HFFc6 (cell line): ENCODE measurements around the gene PLPP7. TPM values are rescaled to one million over a fixed set of nuclear protein-coding genes. Genes with fewer than 3 reads are reported as not detected.

Experiments used
- DNase-seq: peaks from one replicate; pipeline ENCODE4 v3.0.0-alpha.2; 2018
- H3K27ac Mint-ChIP-seq: 2 replicates; pipeline ENCODE4 v1.8.0; 2020; ENCODE audit warnings: mild to moderate bottlenecking, mixed read lengths
- H3K27me3 Mint-ChIP-seq: 2 replicates; pipeline ENCODE4 v1.8.0; 2021; ENCODE audit warnings: mild to moderate bottlenecking, moderate library complexity, mixed read lengths; ENCODE audit not compliant: insufficient read depth
- H3K36me3 Mint-ChIP-seq: 2 replicates; pipeline ENCODE4 v1.8.0; 2021; ENCODE audit warnings: low read depth, mixed read lengths
- H3K4me1 Mint-ChIP-seq: 2 replicates; pipeline ENCODE4 v1.8.0; 2020; ENCODE audit warnings: low read depth, mixed read lengths
- H3K4me3 Mint-ChIP-seq: 2 replicates; pipeline ENCODE4 v1.8.0; 2020; ENCODE audit warnings: mild to moderate bottlenecking, moderate library complexity, mixed read lengths
- H3K9me3 Mint-ChIP-seq: 2 replicates; pipeline ENCODE4 v1.8.0; 2020; ENCODE audit warnings: mild to moderate bottlenecking, mixed read lengths
- total RNA-seq, 6 experiments: library from RNA; stranded (reverse); fragmentation: NEBNext Ultra II Directional; extraction: Animal tissue kit (Norgen Biotek cat#: 25700); gene quantifications; 2 replicates in 1 of 6; 3 replicates in 5 of 6; pipeline ENCODE4 v1.2.3, GENCODE V29; 2021
- TF ChIP-seq, protein P1 (sequence below): fragments of 200-600 bp; sonication (generic); IDR thresholded peaks from 2 replicates; pipeline ENCODE4 v1.5.0; 2021; ENCODE audit warnings: antibody characterized with exemption, mild to moderate bottlenecking

Gene PLPP7
- total RNA-seq, 6 experiments from 2014 or later = 1.2 to 10.2 (median 1.9) TPM

DNA sequence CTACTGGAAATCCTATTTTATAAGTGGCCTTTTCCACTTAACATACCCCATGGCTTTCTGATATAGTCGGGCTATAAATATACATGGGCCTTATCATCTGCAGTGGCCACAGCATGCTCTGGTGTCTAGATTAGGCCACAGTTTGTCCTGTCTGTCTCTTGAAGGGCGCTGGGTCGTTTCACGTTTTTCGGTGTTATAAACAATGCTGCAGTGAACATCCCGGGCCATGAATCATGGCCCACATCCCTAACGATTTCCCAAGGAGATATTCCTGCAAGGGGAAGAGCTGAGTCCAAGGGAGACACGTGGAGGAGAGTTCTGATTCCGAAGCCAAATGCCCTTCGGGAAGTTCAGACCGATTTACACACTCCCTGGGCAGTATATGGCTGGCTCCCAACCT, 8.4 kb downstream of the PLPP7 start:
- Mint-ChIP-seq H3K9me3 (no peaks in the 10 kb centered on the region), H3K27ac (no peak overlapping the region), H3K4me1 (0 out of 2 replicates have a peak, but pooled peaks cover 6% of the 10 kb centered on the region), H3K4me3 (no peak overlapping the region), H3K36me3 (no peaks in the 10 kb centered on the region), H3K27me3 (no peaks in the 10 kb centered on the region; the same call in none of the 2 replicates)
- peak; percentile 24 for DNase-seq
- TF ChIP-seq, protein P1, sequence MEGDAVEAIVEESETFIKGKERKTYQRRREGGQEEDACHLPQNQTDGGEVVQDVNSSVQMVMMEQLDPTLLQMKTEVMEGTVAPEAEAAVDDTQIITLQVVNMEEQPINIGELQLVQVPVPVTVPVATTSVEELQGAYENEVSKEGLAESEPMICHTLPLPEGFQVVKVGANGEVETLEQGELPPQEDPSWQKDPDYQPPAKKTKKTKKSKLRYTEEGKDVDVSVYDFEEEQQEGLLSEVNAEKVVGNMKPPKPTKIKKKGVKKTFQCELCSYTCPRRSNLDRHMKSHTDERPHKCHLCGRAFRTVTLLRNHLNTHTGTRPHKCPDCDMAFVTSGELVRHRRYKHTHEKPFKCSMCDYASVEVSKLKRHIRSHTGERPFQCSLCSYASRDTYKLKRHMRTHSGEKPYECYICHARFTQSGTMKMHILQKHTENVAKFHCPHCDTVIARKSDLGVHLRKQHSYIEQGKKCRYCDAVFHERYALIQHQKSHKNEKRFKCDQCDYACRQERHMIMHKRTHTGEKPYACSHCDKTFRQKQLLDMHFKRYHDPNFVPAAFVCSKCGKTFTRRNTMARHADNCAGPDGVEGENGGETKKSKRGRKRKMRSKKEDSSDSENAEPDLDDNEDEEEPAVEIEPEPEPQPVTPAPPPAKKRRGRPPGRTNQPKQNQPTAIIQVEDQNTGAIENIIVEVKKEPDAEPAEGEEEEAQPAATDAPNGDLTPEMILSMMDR = no peak

DNA sequence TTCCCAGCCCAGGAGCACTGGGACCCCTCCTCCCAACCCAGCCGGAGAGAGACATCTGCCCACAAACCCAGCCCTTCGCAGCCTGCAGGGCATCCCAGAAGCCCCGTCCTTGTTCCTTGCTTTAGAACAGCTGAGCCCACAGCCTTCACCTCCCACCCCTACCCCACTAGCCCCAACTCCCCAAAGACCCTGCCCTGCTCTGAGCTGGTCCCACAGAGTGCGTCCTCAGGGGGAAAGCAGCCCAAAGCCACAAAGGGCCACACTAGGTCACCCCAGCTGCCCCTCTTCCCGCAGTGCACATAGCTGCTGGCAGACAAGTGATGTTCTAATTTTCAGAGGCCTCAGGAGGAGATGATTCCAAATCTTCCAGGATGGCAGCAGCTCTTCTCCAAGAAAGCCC, 8.8 kb downstream of the PLPP7 start:
- Mint-ChIP-seq H3K27ac (no peak overlapping the region), H3K9me3 (no peaks in the 10 kb centered on the region), H3K36me3 (no peaks in the 10 kb centered on the region), H3K4me1 (0 out of 2 replicates have a peak, but pooled peaks cover 6% of the 10 kb centered on the region), H3K27me3 (no peaks in the 10 kb centered on the region; the same call in none of the 2 replicates), H3K4me3 (no peak overlapping the region)
- DNase-seq = no peak
- TF ChIP-seq, protein P1 = no peak

DNA sequence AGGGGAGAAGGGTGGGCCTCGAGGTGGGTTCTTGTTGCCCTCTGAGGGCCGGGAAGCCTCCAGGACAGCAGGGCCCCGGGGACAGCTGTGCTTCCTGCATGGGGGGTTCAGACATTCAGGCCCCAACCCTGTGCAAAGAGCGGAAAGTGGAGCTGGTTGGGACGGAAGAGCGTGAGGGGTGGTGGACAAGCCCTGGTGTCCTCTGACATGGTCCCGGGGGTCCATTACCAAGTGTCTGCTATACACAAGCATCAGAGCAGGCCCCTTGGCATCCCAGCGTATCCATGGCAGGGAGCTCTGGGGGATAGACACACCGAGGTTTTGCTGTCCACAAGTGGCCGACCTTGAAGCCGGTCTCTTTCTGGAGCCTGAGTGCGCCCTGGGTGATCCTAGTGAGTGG, 9.3 kb downstream of the PLPP7 start:
- Mint-ChIP-seq H3K27me3 (peaks cover 3% of the 10 kb centered on the region), H3K4me3 (no peak overlapping the region), H3K4me1 (0 out of 2 replicates have a peak, but pooled peaks cover 6% of the 10 kb centered on the region), H3K27ac (no peak overlapping the region), H3K36me3 (no peaks in the 10 kb centered on the region), H3K9me3 (no peaks in the 10 kb centered on the region)
- TF ChIP-seq, protein P1 = no peak
- DNase-seq = no peak

DNA sequence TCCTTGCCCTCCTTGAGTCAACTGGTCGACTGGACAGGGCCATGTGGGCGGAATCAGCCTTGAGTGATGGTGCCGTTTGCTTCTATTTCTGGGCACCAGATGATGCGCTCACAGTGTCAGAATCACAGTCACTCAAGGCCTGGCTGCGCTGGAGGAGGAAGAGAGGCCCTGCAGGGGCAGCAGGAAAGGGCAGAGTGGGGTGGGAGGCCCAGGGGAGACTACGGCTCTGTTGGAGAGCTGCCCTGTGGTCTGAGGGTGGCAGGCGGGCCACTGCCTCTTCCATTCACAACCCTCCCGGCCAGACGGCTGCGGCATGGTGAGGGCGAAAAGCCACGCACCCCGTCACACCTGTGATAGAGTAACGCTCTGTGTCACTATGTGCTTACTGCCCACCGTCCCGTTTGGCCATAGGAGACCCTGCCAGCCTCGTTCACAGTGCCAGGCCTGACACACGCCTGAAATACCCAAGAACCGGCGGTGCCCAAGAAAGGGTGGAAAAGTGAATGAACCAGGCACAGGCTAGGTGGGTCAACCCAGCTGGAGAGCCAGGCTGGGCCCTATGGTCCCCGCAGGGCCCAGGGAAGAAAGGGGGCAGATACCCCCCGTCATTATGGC, 9.9 kb downstream of the PLPP7 start:
- no peaks in the 10 kb centered on the region for H3K9me3 Mint-ChIP-seq
- TF ChIP-seq, protein P1 = no peak
- H3K27ac Mint-ChIP-seq = no peak overlapping the region
- DNase-seq = no peak
- H3K36me3 Mint-ChIP-seq = no peaks in the 10 kb centered on the region
- peaks cover 9% of the 10 kb centered on the region for H3K4me1 Mint-ChIP-seq
- no peak overlapping the region for H3K4me3 Mint-ChIP-seq
- H3K27me3 Mint-ChIP-seq = peaks cover 3% of the 10 kb centered on the region

DNA sequence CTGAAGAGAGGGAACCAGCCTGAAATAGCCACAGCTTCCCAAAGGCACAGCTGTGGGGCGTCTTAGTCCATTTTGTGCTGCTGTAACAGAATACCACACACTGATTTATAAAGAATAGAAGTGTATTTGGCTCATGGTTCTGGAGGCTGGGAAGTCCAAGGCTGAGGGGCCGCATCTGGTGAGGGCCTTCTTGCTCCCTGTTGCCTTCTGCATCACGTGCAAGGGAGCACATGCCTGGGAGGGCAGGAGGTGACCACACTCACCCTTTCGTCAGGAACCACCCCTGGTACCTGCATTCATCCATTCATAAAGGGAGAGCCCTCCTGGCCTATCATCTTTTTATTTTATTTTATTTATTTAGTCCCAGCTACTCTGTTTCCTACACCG, 10.4 kb downstream of the PLPP7 start:
- DNase-seq = no peak
- TF ChIP-seq, protein P1 = no peak
- H3K9me3 Mint-ChIP-seq = no peaks in the 10 kb centered on the region
- H3K4me3 Mint-ChIP-seq = no peak overlapping the region
- H3K4me1 Mint-ChIP-seq = peaks cover 14% of the 10 kb centered on the region
- H3K36me3 Mint-ChIP-seq = no peaks in the 10 kb centered on the region
- peaks cover 3% of the 10 kb centered on the region for H3K27me3 Mint-ChIP-seq
- no peak overlapping the region for H3K27ac Mint-ChIP-seq
